ENCODE data around the gene CYBB.

The CYBB gene

GRCh38 chrX:37802028-37802427 lies 22.2 kb downstream of the CYBB start:
- H3K9ac ChIP-seq (ENCODE audit: low read length in 5 of 5) = no peak overlapping the region
- no peak overlapping the region for H3K4me3 ChIP-seq (ENCODE audit: low read depth in 1 of 5, low read length in 5 of 5)
- peaks cover 0 to 9% (median 3%) of the 10 kb centered on the region in 5 donors for H3K4me1 ChIP-seq (ENCODE audit: control insufficient read depth in 5 of 5, insufficient read depth in 5 of 5, low read length in 5 of 5)
- no peaks in the 10 kb centered on the region for H3K9me3 ChIP-seq (ENCODE audit: control insufficient read depth in 5 of 5, low read length in 5 of 5)
- no peak overlapping the region for H3K27ac ChIP-seq (ENCODE audit: low read depth, low read length)
- no peaks in the 10 kb centered on the region for H3K27me3 ChIP-seq (ENCODE audit: control insufficient read depth in 5 of 5, insufficient read depth in 4 of 5, low read length in 5 of 5)
- H3K36me3 ChIP-seq (ENCODE audit: control insufficient read depth in 5 of 5, insufficient read depth in 5 of 5, low read length in 5 of 5) = no peaks in the 10 kb centered on the region

- Histone ChIP-seq H3K9me3 (ENCODE audit: control insufficient read depth in 5 of 5, low read length in 5 of 5) (no peaks in the 10 kb centered on the region), H3K4me3 (ENCODE audit: low read depth in 1 of 5, low read length in 5 of 5) (no peak overlapping the region), H3K27ac (ENCODE audit: low read depth, low read length) (no peak overlapping the region), H3K9ac (ENCODE audit: low read length in 5 of 5) (no peak overlapping the region), H3K27me3 (ENCODE audit: control insufficient read depth in 5 of 5, insufficient read depth in 4 of 5, low read length in 5 of 5) (no peaks in the 10 kb centered on the region), H3K4me1 (ENCODE audit: control insufficient read depth in 5 of 5, insufficient read depth in 5 of 5, low read length in 5 of 5) (peaks cover 0 to 6% (median 3%) of the 10 kb centered on the region in 5 donors), H3K36me3 (ENCODE audit: control insufficient read depth in 5 of 5, insufficient read depth in 5 of 5, low read length in 5 of 5) (no peaks in the 10 kb centered on the region)
Measured at GRCh38 chrX:37803057-37803456, 23.2 kb downstream of the CYBB start.

- Histone ChIP-seq H3K4me3 (ENCODE audit: low read depth in 1 of 5, low read length in 5 of 5) (no peak overlapping the region), H3K27ac (ENCODE audit: low read depth, low read length) (no peak overlapping the region), H3K9ac (ENCODE audit: low read length in 5 of 5) (no peak overlapping the region), H3K9me3 (ENCODE audit: control insufficient read depth in 5 of 5, low read length in 5 of 5) (no peaks in the 10 kb centered on the region), H3K27me3 (ENCODE audit: control insufficient read depth in 5 of 5, insufficient read depth in 4 of 5, low read length in 5 of 5) (peaks cover 0 to 7% (median 0%) of the 10 kb centered on the region in 5 donors), H3K4me1 (ENCODE audit: control insufficient read depth in 5 of 5, insufficient read depth in 5 of 5, low read length in 5 of 5) (peaks cover 0 to 8% (median 0%) of the 10 kb centered on the region in 5 donors), H3K36me3 (ENCODE audit: control insufficient read depth in 5 of 5, insufficient read depth in 5 of 5, low read length in 5 of 5) (no peaks in the 10 kb centered on the region)
Measured at GRCh38 chrX:37809970-37810369, 30.1 kb downstream of the CYBB start.

- H3K9me3 ChIP-seq (ENCODE audit: control insufficient read depth in 5 of 5, low read length in 5 of 5) = no peaks in the 10 kb centered on the region
- H3K4me3 ChIP-seq (ENCODE audit: low read depth in 1 of 5, low read length in 5 of 5) = no peak overlapping the region
- H3K27me3 ChIP-seq (ENCODE audit: control insufficient read depth in 5 of 5, insufficient read depth in 4 of 5, low read length in 5 of 5) = peaks cover 0 to 15% (median 13%) of the 10 kb centered on the region in 5 donors
- no peak overlapping the region for H3K27ac ChIP-seq (ENCODE audit: low read depth, low read length)
- H3K9ac ChIP-seq (ENCODE audit: low read length in 5 of 5) = no peak overlapping the region
- H3K36me3 ChIP-seq (ENCODE audit: control insufficient read depth in 5 of 5, insufficient read depth in 5 of 5, low read length in 5 of 5) = no peaks in the 10 kb centered on the region
- peaks cover 0 to 8% (median 0%) of the 10 kb centered on the region in 5 donors for H3K4me1 ChIP-seq (ENCODE audit: control insufficient read depth in 5 of 5, insufficient read depth in 5 of 5, low read length in 5 of 5)
Measured at GRCh38 chrX:37812110-37812509, 32.3 kb downstream of the CYBB start.

- Histone ChIP-seq H3K27me3 (ENCODE audit: control insufficient read depth in 5 of 5, insufficient read depth in 4 of 5, low read length in 5 of 5) (peaks cover 0 to 18% (median 13%) of the 10 kb centered on the region in 5 donors), H3K36me3 (ENCODE audit: control insufficient read depth in 5 of 5, insufficient read depth in 5 of 5, low read length in 5 of 5) (no peaks in the 10 kb centered on the region), H3K4me1 (ENCODE audit: control insufficient read depth in 5 of 5, insufficient read depth in 5 of 5, low read length in 5 of 5) (peaks cover 0 to 8% (median 0%) of the 10 kb centered on the region in 5 donors), H3K4me3 (ENCODE audit: low read depth in 1 of 5, low read length in 5 of 5) (no peak overlapping the region), H3K9me3 (ENCODE audit: control insufficient read depth in 5 of 5, low read length in 5 of 5) (no peaks in the 10 kb centered on the region), H3K9ac (ENCODE audit: low read length in 5 of 5) (no peak overlapping the region), H3K27ac (ENCODE audit: low read depth, low read length) (no peak overlapping the region)
Measured at GRCh38 chrX:37813570-37813969, 33.7 kb downstream of the CYBB start.

GRCh38 chrX:37815366-37815765 lies 35.5 kb downstream of the CYBB start:
- Histone ChIP-seq H3K9ac (ENCODE audit: low read length in 5 of 5) (no peak overlapping the region), H3K9me3 (ENCODE audit: control insufficient read depth in 5 of 5, low read length in 5 of 5) (no peaks in the 10 kb centered on the region), H3K27me3 (ENCODE audit: control insufficient read depth in 5 of 5, insufficient read depth in 4 of 5, low read length in 5 of 5) (peaks cover 3 to 19% (median 13%) of the 10 kb centered on the region in 5 donors)

GRCh38 chrX:37816766-37817165 lies 36.9 kb downstream of the CYBB start:
- H3K9me3 ChIP-seq (ENCODE audit: control insufficient read depth in 5 of 5, low read length in 5 of 5) = no peaks in the 10 kb centered on the region
- H3K4me3 ChIP-seq (ENCODE audit: low read depth in 1 of 5, low read length in 5 of 5) = no peak overlapping the region
- H3K27ac ChIP-seq (ENCODE audit: low read depth, low read length) = no peak overlapping the region
- H3K4me1 ChIP-seq (ENCODE audit: control insufficient read depth in 5 of 5, insufficient read depth in 5 of 5, low read length in 5 of 5) = peaks cover 0 to 2% (median 0%) of the 10 kb centered on the region in 5 donors
- peaks cover 3 to 19% (median 13%) of the 10 kb centered on the region in 5 donors for H3K27me3 ChIP-seq (ENCODE audit: control insufficient read depth in 5 of 5, insufficient read depth in 4 of 5, low read length in 5 of 5)
- no peaks in the 10 kb centered on the region for H3K36me3 ChIP-seq (ENCODE audit: control insufficient read depth in 5 of 5, insufficient read depth in 5 of 5, low read length in 5 of 5)
- H3K9ac ChIP-seq (ENCODE audit: low read length in 5 of 5) = no peak overlapping the region

More at GRCh38 chrX:37815366-37815765, 35.5 kb downstream of the CYBB start:
- Histone ChIP-seq H3K27ac (ENCODE audit: low read depth, low read length) (no peak overlapping the region), H3K4me3 (ENCODE audit: low read depth in 1 of 5, low read length in 5 of 5) (no peak overlapping the region), H3K36me3 (ENCODE audit: control insufficient read depth in 5 of 5, insufficient read depth in 5 of 5, low read length in 5 of 5) (no peaks in the 10 kb centered on the region), H3K4me1 (ENCODE audit: control insufficient read depth in 5 of 5, insufficient read depth in 5 of 5, low read length in 5 of 5) (peaks cover 0 to 8% (median 0%) of the 10 kb centered on the region in 5 donors)

- Histone ChIP-seq H3K9me3 (ENCODE audit: control insufficient read depth in 5 of 5, low read length in 5 of 5) (no peaks in the 10 kb centered on the region), H3K36me3 (ENCODE audit: control insufficient read depth in 5 of 5, insufficient read depth in 5 of 5, low read length in 5 of 5) (no peaks in the 10 kb centered on the region), H3K27ac (ENCODE audit: low read depth, low read length) (no peak overlapping the region), H3K4me1 (ENCODE audit: control insufficient read depth in 5 of 5, insufficient read depth in 5 of 5, low read length in 5 of 5) (peaks cover 0 to 2% (median 0%) of the 10 kb centered on the region in 5 donors), H3K4me3 (ENCODE audit: low read depth in 1 of 5, low read length in 5 of 5) (no peak overlapping the region), H3K27me3 (ENCODE audit: control insufficient read depth in 5 of 5, insufficient read depth in 4 of 5, low read length in 5 of 5) (peaks cover 3 to 19% (median 13%) of the 10 kb centered on the region in 5 donors), H3K9ac (ENCODE audit: low read length in 5 of 5) (no peak overlapping the region)
Measured at GRCh38 chrX:37817176-37817575, 37.3 kb downstream of the CYBB start.

GRCh38 chrX:37817579-37817978 lies 37.7 kb downstream of the CYBB start:
- Histone ChIP-seq H3K4me3 (ENCODE audit: low read depth in 1 of 5, low read length in 5 of 5) (no peak overlapping the region), H3K36me3 (ENCODE audit: control insufficient read depth in 5 of 5, insufficient read depth in 5 of 5, low read length in 5 of 5) (no peaks in the 10 kb centered on the region), H3K9ac (ENCODE audit: low read length in 5 of 5) (no peak overlapping the region), H3K4me1 (ENCODE audit: control insufficient read depth in 5 of 5, insufficient read depth in 5 of 5, low read length in 5 of 5) (peaks cover 0 to 2% (median 0%) of the 10 kb centered on the region in 5 donors), H3K9me3 (ENCODE audit: control insufficient read depth in 5 of 5, low read length in 5 of 5) (no peaks in the 10 kb centered on the region), H3K27me3 (ENCODE audit: control insufficient read depth in 5 of 5, insufficient read depth in 4 of 5, low read length in 5 of 5) (peaks cover 3 to 21% (median 13%) of the 10 kb centered on the region in 5 donors), H3K27ac (ENCODE audit: low read depth, low read length) (no peak overlapping the region)

- no peak overlapping the region for H3K27ac ChIP-seq (ENCODE audit: low read depth, low read length)
- H3K27me3 ChIP-seq (ENCODE audit: control insufficient read depth in 5 of 5, insufficient read depth in 4 of 5, low read length in 5 of 5) = peaks cover 3 to 26% (median 13%) of the 10 kb centered on the region in 5 donors
- peaks cover 0 to 2% (median 0%) of the 10 kb centered on the region in 5 donors for H3K4me1 ChIP-seq (ENCODE audit: control insufficient read depth in 5 of 5, insufficient read depth in 5 of 5, low read length in 5 of 5)
- no peaks in the 10 kb centered on the region for H3K36me3 ChIP-seq (ENCODE audit: control insufficient read depth in 5 of 5, insufficient read depth in 5 of 5, low read length in 5 of 5)
- H3K9ac ChIP-seq (ENCODE audit: low read length in 5 of 5) = no peak overlapping the region
- no peak overlapping the region for H3K4me3 ChIP-seq (ENCODE audit: low read depth in 1 of 5, low read length in 5 of 5)
- H3K9me3 ChIP-seq (ENCODE audit: control insufficient read depth in 5 of 5, low read length in 5 of 5) = no peaks in the 10 kb centered on the region
Measured at GRCh38 chrX:37818031-37818430, 38.2 kb downstream of the CYBB start.
